ENCODE data around the gene TANGO6.
A peak's percentile ranks its signal among the peaks of the same experiment; 100 is the strongest.
"Not testable (repeated sequence)": the region's sequence is repeated elsewhere in the genome, so short reads cannot be mapped to it uniquely, and the experiment has no call there.

TANGO6 gene

GRCh38 chr16:69112285-69113129 is 269.2 kb downstream of the TANGO6 start:
- DNase-seq (ENCODE audit: low spot score), result peak; percentile 34
- Mint-ChIP-seq H3K27ac (no peak overlapping the region), H3K4me3 (no peak overlapping the region), H3K9me3 (no peaks in the 10 kb centered on the region), H3K36me3 (ENCODE audit: low read depth) (peaks cover 2% of the 10 kb centered on the region), H3K27me3 (ENCODE audit: low read depth) (peaks cover 8% of the 10 kb centered on the region), H3K4me1 (ENCODE audit: low read depth) (no peaks in the 10 kb centered on the region)

DNA sequence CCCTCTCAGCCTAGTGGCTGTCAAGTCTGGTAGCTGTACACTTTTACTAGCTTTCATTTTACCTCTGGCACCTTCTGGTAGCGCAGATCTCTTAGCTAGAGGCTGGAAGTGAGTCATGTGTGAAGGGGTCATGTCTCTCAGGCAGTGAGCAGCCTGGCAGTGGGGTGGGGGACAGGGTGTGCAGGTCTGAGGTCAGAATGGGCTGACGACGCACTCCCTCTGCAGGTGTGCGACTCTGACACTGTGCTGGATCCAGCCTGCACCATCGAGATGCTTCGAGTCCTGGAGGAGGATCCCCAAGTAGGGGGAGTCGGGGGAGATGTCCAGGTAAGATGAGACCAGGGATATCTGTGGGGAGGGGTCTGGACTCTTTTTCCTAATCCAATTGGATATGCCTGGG is 269.9 kb downstream of the TANGO6 start:
- DNase-seq (ENCODE audit: low spot score), result no peak
- H3K36me3 Mint-ChIP-seq (ENCODE audit: low read depth), result peaks cover 5% of the 10 kb centered on the region

GRCh38 chr16:69114346-69114975 is 271.1 kb downstream of the TANGO6 start:
- DNase-seq (ENCODE audit: low spot score), result no peak
- Mint-ChIP-seq H3K36me3 (ENCODE audit: low read depth) (peaks cover 16% of the 10 kb centered on the region), H3K4me3 (no peak overlapping the region), H3K9me3 (no peaks in the 10 kb centered on the region), H3K27ac (no peak overlapping the region), H3K27me3 (ENCODE audit: low read depth) (no peaks in the 10 kb centered on the region), H3K4me1 (ENCODE audit: low read depth) (no peaks in the 10 kb centered on the region)

More for the DNA sequence above, 269.9 kb downstream of the TANGO6 start:
- Mint-ChIP-seq H3K4me1 (ENCODE audit: low read depth) (no peaks in the 10 kb centered on the region), H3K27me3 (ENCODE audit: low read depth) (peaks cover 2% of the 10 kb centered on the region), H3K9me3 (no peaks in the 10 kb centered on the region), H3K4me3 (no peak overlapping the region), H3K27ac (no peak overlapping the region)

GRCh38 chr16:69114976-69115355 is 271.6 kb downstream of the TANGO6 start:
- DNase-seq (ENCODE audit: low spot score), result no peak
- H3K36me3 Mint-ChIP-seq (ENCODE audit: low read depth), result peaks cover 16% of the 10 kb centered on the region
- H3K27me3 Mint-ChIP-seq (ENCODE audit: low read depth), result no peaks in the 10 kb centered on the region
- no peaks in the 10 kb centered on the region for H3K4me1 Mint-ChIP-seq (ENCODE audit: low read depth)
- no peaks in the 10 kb centered on the region for H3K9me3 Mint-ChIP-seq
- no peak overlapping the region for H3K4me3 Mint-ChIP-seq
- H3K27ac Mint-ChIP-seq, result no peak overlapping the region

- Mint-ChIP-seq H3K4me3 (no peak overlapping the region), H3K27me3 (ENCODE audit: low read depth) (no peaks in the 10 kb centered on the region), H3K4me1 (ENCODE audit: low read depth) (no peaks in the 10 kb centered on the region), H3K27ac (no peak overlapping the region), H3K9me3 (no peaks in the 10 kb centered on the region), H3K36me3 (ENCODE audit: low read depth) (peaks cover 17% of the 10 kb centered on the region)
- no peak for DNase-seq (ENCODE audit: low spot score)
Measured at GRCh38 chr16:69115361-69115760, 272.0 kb downstream of the TANGO6 start.

GRCh38 chr16:69115837-69116236 is 272.5 kb downstream of the TANGO6 start:
- no peaks in the 10 kb centered on the region for H3K4me1 Mint-ChIP-seq (ENCODE audit: low read depth)
- DNase-seq (ENCODE audit: low spot score), result no peak
- no peak overlapping the region for H3K27ac Mint-ChIP-seq
- peaks cover 22% of the 10 kb centered on the region for H3K36me3 Mint-ChIP-seq (ENCODE audit: low read depth)
- no peaks in the 10 kb centered on the region for H3K27me3 Mint-ChIP-seq (ENCODE audit: low read depth)
- no peak overlapping the region for H3K4me3 Mint-ChIP-seq
- no peaks in the 10 kb centered on the region for H3K9me3 Mint-ChIP-seq

DNA sequence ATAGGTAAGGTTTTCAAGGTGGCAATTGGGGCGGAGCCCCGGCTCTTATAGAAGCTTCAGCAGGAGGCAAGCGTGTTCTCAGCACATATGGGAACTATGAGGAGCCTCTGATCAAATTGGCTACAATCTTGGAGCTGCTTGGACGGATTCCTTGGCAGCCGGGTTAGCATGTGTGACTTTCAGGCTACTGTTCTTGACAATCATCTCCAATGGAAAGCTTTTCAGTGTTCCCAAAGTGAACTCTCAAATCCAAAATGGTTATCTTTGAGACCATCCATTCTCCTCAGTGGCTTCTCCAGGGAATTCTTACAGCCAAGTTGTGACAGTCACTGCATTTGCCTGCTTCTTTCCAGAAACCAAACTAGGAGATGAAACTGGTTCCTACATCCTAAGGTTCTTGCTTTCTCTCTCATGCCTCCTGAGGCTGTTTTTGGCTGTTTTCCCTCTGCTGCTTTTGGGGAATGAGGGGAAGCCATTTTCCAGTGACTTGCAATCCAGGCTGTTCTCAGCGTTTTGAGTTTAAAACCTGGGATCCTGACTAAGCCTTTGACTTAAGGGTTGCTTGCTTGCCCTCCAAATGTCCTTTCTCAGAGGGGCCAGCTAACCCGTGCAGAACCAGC is 273.0 kb downstream of the TANGO6 start:
- Mint-ChIP-seq H3K36me3 (ENCODE audit: low read depth) (peaks cover 26% of the 10 kb centered on the region), H3K9me3 (no peaks in the 10 kb centered on the region), H3K4me1 (ENCODE audit: low read depth) (no peaks in the 10 kb centered on the region), H3K27ac (no peak overlapping the region), H3K4me3 (no peak overlapping the region), H3K27me3 (ENCODE audit: low read depth) (no peaks in the 10 kb centered on the region)
- DNase-seq (ENCODE audit: low spot score), result no peak

GRCh38 chr16:69116906-69117305 is 273.6 kb downstream of the TANGO6 start:
- H3K27me3 Mint-ChIP-seq (ENCODE audit: low read depth), result no peaks in the 10 kb centered on the region
- peaks cover 27% of the 10 kb centered on the region for H3K36me3 Mint-ChIP-seq (ENCODE audit: low read depth)
- no peak overlapping the region for H3K4me3 Mint-ChIP-seq
- no peak overlapping the region for H3K27ac Mint-ChIP-seq
- no peaks in the 10 kb centered on the region for H3K9me3 Mint-ChIP-seq
- no peaks in the 10 kb centered on the region for H3K4me1 Mint-ChIP-seq (ENCODE audit: low read depth)
- no peak for DNase-seq (ENCODE audit: low spot score)

DNA sequence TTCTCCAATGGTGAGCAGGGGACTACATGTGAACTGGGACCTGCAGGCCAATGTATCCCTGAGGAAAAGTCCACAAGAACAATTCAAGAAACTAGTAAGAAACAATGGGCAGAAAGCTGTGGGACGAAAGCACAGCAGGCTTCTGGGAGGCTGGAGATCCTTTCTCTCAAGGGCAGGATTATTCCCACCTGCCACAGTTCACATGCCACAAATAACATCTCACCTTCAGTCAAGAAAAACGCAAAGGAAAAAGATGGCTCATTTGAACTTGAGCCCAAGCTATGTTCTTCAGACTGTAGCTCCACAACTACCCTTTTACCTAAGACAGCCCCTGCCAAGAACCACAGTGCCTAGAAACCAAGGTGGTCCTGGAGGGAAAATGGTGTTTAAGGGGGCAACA is 275.1 kb downstream of the TANGO6 start:
- Mint-ChIP-seq H3K9me3 (no peaks in the 10 kb centered on the region), H3K36me3 (ENCODE audit: low read depth) (peaks cover 29% of the 10 kb centered on the region), H3K27ac (no peak overlapping the region), H3K27me3 (ENCODE audit: low read depth) (no peaks in the 10 kb centered on the region), H3K4me3 (no peak overlapping the region), H3K4me1 (ENCODE audit: low read depth) (no peaks in the 10 kb centered on the region)
- DNase-seq (ENCODE audit: low spot score), result no peak

DNA sequence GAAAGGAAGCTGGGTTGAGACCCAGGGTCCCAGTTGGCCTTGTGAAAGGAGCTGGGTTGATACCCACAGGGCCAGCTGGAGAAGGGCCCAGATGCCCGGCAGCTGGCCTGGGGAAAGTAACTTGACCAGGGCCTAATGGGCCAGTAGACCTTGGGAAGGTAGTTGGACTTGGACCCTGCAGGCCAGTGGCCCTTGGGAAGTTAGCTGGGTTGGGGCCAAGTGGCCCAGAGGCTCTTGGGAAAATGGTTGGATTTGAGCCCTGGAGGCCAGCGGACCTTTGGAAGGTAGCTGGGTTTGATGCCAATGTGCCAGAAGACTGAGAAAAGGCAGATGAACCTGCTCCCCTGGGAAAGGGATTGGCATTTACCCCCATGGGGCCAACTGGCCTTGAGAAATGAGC is 275.7 kb downstream of the TANGO6 start:
- no peak overlapping the region for H3K27ac Mint-ChIP-seq
- no peaks in the 10 kb centered on the region for H3K27me3 Mint-ChIP-seq (ENCODE audit: low read depth)
- H3K36me3 Mint-ChIP-seq (ENCODE audit: low read depth), result peaks cover 32% of the 10 kb centered on the region
- no peak overlapping the region for H3K4me3 Mint-ChIP-seq
- no peaks in the 10 kb centered on the region for H3K9me3 Mint-ChIP-seq
- DNase-seq (ENCODE audit: low spot score), result no peak
- peaks cover under 1% of the 10 kb centered on the region for H3K4me1 Mint-ChIP-seq (ENCODE audit: low read depth)

DNA sequence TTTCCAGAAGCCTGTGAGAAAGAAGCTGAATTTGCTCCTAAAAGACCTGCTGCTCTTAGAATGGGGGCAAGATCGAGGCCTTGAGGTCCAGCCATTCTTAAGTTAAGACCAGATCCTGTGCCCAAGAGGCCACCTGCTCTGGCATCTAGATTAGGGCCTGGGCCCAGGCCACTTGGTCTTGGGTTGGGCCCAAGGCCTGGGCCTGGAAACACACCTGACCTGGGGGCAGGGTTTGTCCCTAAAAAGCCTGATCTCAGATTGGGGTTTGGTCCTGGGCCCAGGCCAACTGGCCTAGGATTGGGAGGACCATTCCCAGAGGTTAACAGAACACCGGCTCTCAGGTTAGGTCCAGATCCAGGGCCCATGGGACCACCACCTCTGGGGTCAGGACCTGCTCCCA is 276.2 kb downstream of the TANGO6 start:
- Mint-ChIP-seq H3K36me3 (ENCODE audit: low read depth) (peaks cover 34% of the 10 kb centered on the region), H3K9me3 (no peaks in the 10 kb centered on the region), H3K4me3 (no peak overlapping the region)

GRCh38 chr16:69120096-69120664 is 276.8 kb downstream of the TANGO6 start:
- no peak for DNase-seq (ENCODE audit: low spot score)
- H3K27me3 Mint-ChIP-seq (ENCODE audit: low read depth), result no peaks in the 10 kb centered on the region
- no peaks in the 10 kb centered on the region for H3K9me3 Mint-ChIP-seq
- H3K36me3 Mint-ChIP-seq (ENCODE audit: low read depth), result peaks cover 34% of the 10 kb centered on the region
- H3K27ac Mint-ChIP-seq, result no peak overlapping the region
- H3K4me3 Mint-ChIP-seq, result no peak overlapping the region
- peaks cover 2% of the 10 kb centered on the region for H3K4me1 Mint-ChIP-seq (ENCODE audit: low read depth)

More for the DNA sequence above, 276.2 kb downstream of the TANGO6 start:
- Mint-ChIP-seq H3K4me1 (ENCODE audit: low read depth) (peaks cover 2% of the 10 kb centered on the region), H3K27ac (no peak overlapping the region), H3K27me3 (ENCODE audit: low read depth) (no peaks in the 10 kb centered on the region)
- DNase-seq (ENCODE audit: low spot score), result no peak

GRCh38 chr16:69123910-69124309 is 280.6 kb downstream of the TANGO6 start:
- Mint-ChIP-seq H3K4me3 (no peak overlapping the region), H3K36me3 (ENCODE audit: low read depth) (peaks cover 31% of the 10 kb centered on the region), H3K4me1 (ENCODE audit: low read depth) (peaks cover 5% of the 10 kb centered on the region), H3K9me3 (no peaks in the 10 kb centered on the region), H3K27ac (no peak overlapping the region), H3K27me3 (ENCODE audit: low read depth) (no peaks in the 10 kb centered on the region)
- DNase-seq (ENCODE audit: low spot score), result peak; percentile 44

DNA sequence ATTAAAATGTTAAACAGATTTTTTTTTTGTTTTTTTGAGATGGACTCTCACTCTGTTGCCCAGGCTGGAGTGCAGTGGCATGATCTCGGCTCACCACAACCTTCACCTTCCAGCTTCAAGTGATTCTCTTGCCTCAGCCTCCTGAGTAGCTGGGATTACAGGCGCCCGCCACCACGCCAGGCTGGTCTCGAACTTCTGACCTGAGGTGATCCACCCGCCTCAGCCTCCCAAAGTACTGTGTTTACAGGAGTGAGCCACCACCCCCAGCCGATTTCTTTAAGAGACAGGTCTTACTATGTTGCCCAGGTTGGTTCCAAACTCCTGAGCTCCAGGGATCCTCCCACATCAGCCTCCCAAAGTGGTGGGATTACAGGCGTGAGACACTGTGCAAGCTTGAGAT is 281.1 kb downstream of the TANGO6 start:
- peaks cover 26% of the 10 kb centered on the region for H3K36me3 Mint-ChIP-seq (ENCODE audit: low read depth)
- H3K4me3 Mint-ChIP-seq; H3K27ac Mint-ChIP-seq; H3K9me3 Mint-ChIP-seq; H3K4me1 Mint-ChIP-seq (ENCODE audit: low read depth); H3K27me3 Mint-ChIP-seq (ENCODE audit: low read depth); DNase-seq (ENCODE audit: low spot score): not testable (repeated sequence)

Measured in T-helper 2 cell treated with Interferon-gamma antibody and Interleukin-4, amounts not matched to agents 5 μg/mL and 100 μg/mL, for 36 hours (primary cell).